ENCODE data around the gene SEC23B. TPM values are rescaled to one million over a fixed set of nuclear protein-coding genes. Genes with fewer than 3 reads are reported as not detected.

Gene SEC23B
- total and polyA plus RNA-seq, 2 donors (not counting 3 experiments of a cell fraction or from before 2014, with no cell fraction given): 38.0 to 44.0 TPM

DNA sequence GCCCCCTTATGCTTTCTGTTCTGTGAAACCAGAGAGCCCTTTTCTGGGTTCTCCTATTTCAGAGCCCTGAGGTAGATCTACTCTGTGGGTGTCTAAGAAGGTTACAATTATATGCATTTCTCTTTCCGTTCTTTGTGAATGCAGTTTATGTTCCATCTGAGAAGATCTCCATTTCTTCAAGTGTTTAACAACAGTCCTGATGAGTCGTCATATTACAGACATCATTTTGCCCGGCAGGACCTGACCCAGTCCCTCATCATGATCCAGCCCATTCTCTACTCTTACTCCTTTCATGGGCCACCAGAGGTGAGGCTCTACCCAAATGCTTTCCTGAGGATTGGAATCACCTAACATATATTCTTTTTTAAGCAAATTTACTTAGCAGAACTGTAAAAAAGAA lies 40.7 kb downstream of the SEC23B start:
- no peak overlapping the region for H3K4me3 ChIP-seq (replicated peaks in 1 of 3; ENCODE audit: insufficient read depth in 1 of 3, low read depth in 1 of 3, low read length in 3 of 3)
- no peak overlapping the region for H3K4me2 ChIP-seq (ENCODE audit: insufficient read depth, low read length)
- ChIA-PET CTCF (no interaction called here), POLR2A (no interaction called here)
- H3K79me2 ChIP-seq (ENCODE audit: control insufficient read depth, insufficient read depth, low read length): no peaks in the 10 kb centered on the region
- H3K9ac ChIP-seq (replicated peaks; ENCODE audit: extremely low read depth, insufficient read depth, low read length): no peak overlapping the region
- intact Hi-C loops (cut with micrococcal nuclease): no loop called here
- DNase-seq (ENCODE audit: low read depth, low spot score) (no peak), FAIRE-seq (no peak)
- H3K27me3 ChIP-seq (ENCODE audit: control insufficient read depth in 2 of 2, insufficient read depth in 2 of 2, low read length in 2 of 2): no peaks in the 10 kb centered on the region
- H3K4me1 ChIP-seq (ENCODE audit: control insufficient read depth, extremely low read depth, insufficient read depth, low read length): no peaks in the 10 kb centered on the region
- H3K9me3 ChIP-seq (replicated peaks; ENCODE audit: control insufficient read depth, insufficient read depth, low read length): no peaks in the 10 kb centered on the region
- no peak overlapping the region for H2AFZ ChIP-seq (ENCODE audit: low read depth, low read length)
- TF ChIP-seq, protein P1, sequence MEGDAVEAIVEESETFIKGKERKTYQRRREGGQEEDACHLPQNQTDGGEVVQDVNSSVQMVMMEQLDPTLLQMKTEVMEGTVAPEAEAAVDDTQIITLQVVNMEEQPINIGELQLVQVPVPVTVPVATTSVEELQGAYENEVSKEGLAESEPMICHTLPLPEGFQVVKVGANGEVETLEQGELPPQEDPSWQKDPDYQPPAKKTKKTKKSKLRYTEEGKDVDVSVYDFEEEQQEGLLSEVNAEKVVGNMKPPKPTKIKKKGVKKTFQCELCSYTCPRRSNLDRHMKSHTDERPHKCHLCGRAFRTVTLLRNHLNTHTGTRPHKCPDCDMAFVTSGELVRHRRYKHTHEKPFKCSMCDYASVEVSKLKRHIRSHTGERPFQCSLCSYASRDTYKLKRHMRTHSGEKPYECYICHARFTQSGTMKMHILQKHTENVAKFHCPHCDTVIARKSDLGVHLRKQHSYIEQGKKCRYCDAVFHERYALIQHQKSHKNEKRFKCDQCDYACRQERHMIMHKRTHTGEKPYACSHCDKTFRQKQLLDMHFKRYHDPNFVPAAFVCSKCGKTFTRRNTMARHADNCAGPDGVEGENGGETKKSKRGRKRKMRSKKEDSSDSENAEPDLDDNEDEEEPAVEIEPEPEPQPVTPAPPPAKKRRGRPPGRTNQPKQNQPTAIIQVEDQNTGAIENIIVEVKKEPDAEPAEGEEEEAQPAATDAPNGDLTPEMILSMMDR (IDR thresholded peaks at IDR 0.05; ENCODE audit: extremely low read depth in 1 of 2, insufficient read depth in 1 of 2, low read depth in 1 of 2, low read length in 2 of 2): no peak
- no peak for TF ChIP-seq EZH2 (IDR thresholded peaks at IDR 0.05; ENCODE audit: borderline replicate concordance, low read depth, low read length, severe bottlenecking)
- TF ChIP-seq FOS (IDR thresholded peaks at IDR 0.05; ENCODE audit: borderline replicate concordance, insufficient read depth, low read length): no peak
- TF ChIP-seq, protein P2, sequence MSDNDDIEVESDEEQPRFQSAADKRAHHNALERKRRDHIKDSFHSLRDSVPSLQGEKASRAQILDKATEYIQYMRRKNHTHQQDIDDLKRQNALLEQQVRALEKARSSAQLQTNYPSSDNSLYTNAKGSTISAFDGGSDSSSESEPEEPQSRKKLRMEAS (IDR thresholded peaks at IDR 0.05; ENCODE audit: insufficient read depth, insufficient read length): no peak
- no peak for TF ChIP-seq POLR2A (IDR thresholded peaks at IDR 0.05; ENCODE audit: low read depth, low read length)
- TF ChIP-seq MYC (IDR thresholded peaks at IDR 0.05; ENCODE audit: low read depth, low read length): no peak
- no peak for TF ChIP-seq JUN (IDR thresholded peaks at IDR 0.05; ENCODE audit: borderline replicate concordance, insufficient read depth, insufficient read length, low read depth)
- no peak for TF ChIP-seq GATA2 (IDR thresholded peaks at IDR 0.05; ENCODE audit: insufficient read depth, insufficient read length, low read depth, low read length)
- H3K9me1 ChIP-seq (replicated peaks; ENCODE audit: control insufficient read depth, extremely low read depth, insufficient read depth, low read length): no peaks in the 10 kb centered on the region
- H3K36me3 ChIP-seq (ENCODE audit: control insufficient read depth in 2 of 2, extremely low read depth in 1 of 2, insufficient read depth in 2 of 2, low read length in 2 of 2): peaks cover 10 to 16% of the 10 kb centered on the region in 2 experiments
- dilution Hi-C loops (cut with MboI; ENCODE audit: extremely low pct_ligation_motif_present, low sequenced_read_pairs): no loop called here
- no peak overlapping the region for H3K27ac ChIP-seq (ENCODE audit: insufficient read depth, low read depth, low read length)
- no peaks in the 10 kb centered on the region for H4K20me1 ChIP-seq (replicated peaks; ENCODE audit: control insufficient read depth, extremely low read depth, insufficient read depth, low read length)
- no TSS peak for BruUV-seq (replicated peaks)

All from endothelial cell of umbilical vein (primary cell).